ENCODE data around the gene FLNA.

GRCh38 chrX:154310616-154311536 lies 63.6 kb downstream of the FLNA start:
- TF ChIP-seq CTCF (IDR thresholded peaks at IDR 0.05), result no peak
- no peak for TF ChIP-seq POLR2A (IDR thresholded peaks at IDR 0.05)
